Fibroblast of lung (primary cell): ENCODE measurements around the gene HSD3B1. TPM values are rescaled to one million over a fixed set of nuclear protein-coding genes. Genes with fewer than 3 reads are reported as not detected.

Experiments
- DNase-seq, 2 donors: peaks; one replicate each; pipeline versions ENCODE4 v3.0.0 to v3.0.0-alpha.2; 2010; ENCODE audit warnings: low read depth in 2 of 2
- H2AFZ ChIP-seq: 2 replicates; pipeline ENCODE4 v1.5.1; 2012; ENCODE audit warnings: low read length, control low read depth, inconsistent platforms
- H3K27ac ChIP-seq: 2 replicates; pipeline ENCODE4 v1.5.1; 2011; ENCODE audit warnings: low read length, control low read depth; ENCODE audit not compliant: insufficient read depth
- H3K27me3 ChIP-seq: 2 replicates; pipeline ENCODE4 v1.5.1; 2011; ENCODE audit warnings: mild to moderate bottlenecking, low read length; ENCODE audit not compliant: control insufficient read depth, insufficient read depth
- H3K36me3 ChIP-seq: 2 replicates; pipeline ENCODE4 v1.5.1; 2011; ENCODE audit warnings: low read length; ENCODE audit not compliant: control insufficient read depth, insufficient read depth
- H3K4me1 ChIP-seq: 2 replicates; pipeline ENCODE4 v1.5.1; 2011; ENCODE audit warnings: low read length; ENCODE audit not compliant: control insufficient read depth, insufficient read depth; ENCODE audit errors: extremely low read depth
- H3K4me2 ChIP-seq: 2 replicates; pipeline ENCODE4 v1.5.1; 2011; ENCODE audit warnings: low read length, control low read depth; ENCODE audit not compliant: insufficient read depth; ENCODE audit errors: extremely low read depth
- H3K4me3 ChIP-seq, 4 experiments: fragments of 200-600 bp in 1 of 4; sonication (generic) in 1 of 4; replicated peaks in 1 of 4; 2 replicates each; pipeline ENCODE4 v1.5.1; 2011 to 2016; ENCODE audit warnings: low read length in 4 of 4, low read depth in 3 of 4, mild to moderate bottlenecking in 3 of 4, control low read depth in 2 of 4, inconsistent platforms in 1 of 4, mixed read lengths in 1 of 4; ENCODE audit not compliant: insufficient read depth in 1 of 4; ENCODE audit errors: control extremely low read depth in 1 of 4
- H3K79me2 ChIP-seq: 2 replicates; pipeline ENCODE4 v1.5.1; 2012; ENCODE audit warnings: mild to moderate bottlenecking, low read length, inconsistent platforms; ENCODE audit not compliant: control insufficient read depth, insufficient read depth
- H3K9ac ChIP-seq: 2 replicates; pipeline ENCODE4 v1.5.1; 2011; ENCODE audit warnings: mild to moderate bottlenecking, low read length, control low read depth; ENCODE audit not compliant: insufficient read depth
- H3K9me3 ChIP-seq: 2 replicates; pipeline ENCODE4 v1.5.1; 2012; ENCODE audit warnings: low read depth, low read length; ENCODE audit not compliant: control insufficient read depth, insufficient read depth
- H4K20me1 ChIP-seq: 2 replicates; pipeline ENCODE4 v1.5.1; 2011; ENCODE audit warnings: low read length; ENCODE audit not compliant: control insufficient read depth, insufficient read depth; ENCODE audit errors: extremely low read depth
- EZH2 ChIP-seq: IDR thresholded peaks from 2 replicates; pipeline ENCODE4 v1.5.1; 2012; ENCODE audit warnings: low read length, control low read depth, mild to moderate bottlenecking; ENCODE audit errors: missing control alignments
- polyA plus RNA-seq, 2 donors: library from polyadenylated mRNA; depleted of rRNA in 1 of 2; stranded (reverse) in 1 of 2; unstranded in 1 of 2; fragments of >200 nt; gene quantifications; 2 replicates each; pipeline ENCODE4 v1.2.1, GENCODE V29; 2011 to 2012; ENCODE audit warnings: missing spikeins in 1 of 2
- total RNA-seq: library from RNA; depleted of rRNA; stranded (reverse); fragments of >200 nt; gene quantifications from 2 replicates; pipeline ENCODE4 v1.2.1, GENCODE V29; 2014
- TF ChIP-seq, protein P1 (sequence below), 2 donors: IDR thresholded peaks in 1 of 2; conservative IDR thresholded peaks in 1 of 2; 1 replicate in 1 of 2; 2 replicates in 1 of 2; pipeline ENCODE4 v1.5.1; 2011 to 2012; ENCODE audit warnings: low read length in 2 of 2, control low read depth in 1 of 2, inconsistent platforms in 1 of 2, low read depth in 1 of 2, mild to moderate bottlenecking in 1 of 2

HSD3B1 gene
- total and polyA plus RNA-seq, 2 donors (not counting 1 experiment from before 2014, with no cell fraction given): not detected

DNA sequence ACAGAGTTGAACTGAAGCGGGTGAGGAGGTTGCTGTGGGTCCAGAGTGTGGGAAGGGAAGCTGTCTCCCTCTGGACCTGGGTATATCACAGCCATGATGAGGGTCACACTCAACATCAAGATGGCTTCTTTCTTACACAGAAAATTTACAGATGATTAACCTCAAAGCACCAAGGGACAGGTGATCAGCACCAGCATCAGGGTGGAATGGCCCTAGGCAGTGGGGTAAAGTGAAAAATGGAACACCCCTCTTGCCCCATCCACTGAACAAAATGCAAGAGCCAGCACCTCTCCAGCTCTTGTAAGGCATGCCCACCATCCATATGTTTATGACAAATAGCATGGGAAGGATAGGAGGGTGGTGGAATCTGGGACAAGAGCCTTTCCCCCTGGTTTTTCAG lies 40.3 kb downstream of the HSD3B1 start:
- H3K4me1 ChIP-seq: no peaks in the 10 kb centered on the region
- TF ChIP-seq, protein P1, sequence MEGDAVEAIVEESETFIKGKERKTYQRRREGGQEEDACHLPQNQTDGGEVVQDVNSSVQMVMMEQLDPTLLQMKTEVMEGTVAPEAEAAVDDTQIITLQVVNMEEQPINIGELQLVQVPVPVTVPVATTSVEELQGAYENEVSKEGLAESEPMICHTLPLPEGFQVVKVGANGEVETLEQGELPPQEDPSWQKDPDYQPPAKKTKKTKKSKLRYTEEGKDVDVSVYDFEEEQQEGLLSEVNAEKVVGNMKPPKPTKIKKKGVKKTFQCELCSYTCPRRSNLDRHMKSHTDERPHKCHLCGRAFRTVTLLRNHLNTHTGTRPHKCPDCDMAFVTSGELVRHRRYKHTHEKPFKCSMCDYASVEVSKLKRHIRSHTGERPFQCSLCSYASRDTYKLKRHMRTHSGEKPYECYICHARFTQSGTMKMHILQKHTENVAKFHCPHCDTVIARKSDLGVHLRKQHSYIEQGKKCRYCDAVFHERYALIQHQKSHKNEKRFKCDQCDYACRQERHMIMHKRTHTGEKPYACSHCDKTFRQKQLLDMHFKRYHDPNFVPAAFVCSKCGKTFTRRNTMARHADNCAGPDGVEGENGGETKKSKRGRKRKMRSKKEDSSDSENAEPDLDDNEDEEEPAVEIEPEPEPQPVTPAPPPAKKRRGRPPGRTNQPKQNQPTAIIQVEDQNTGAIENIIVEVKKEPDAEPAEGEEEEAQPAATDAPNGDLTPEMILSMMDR (conservative IDR thresholded peaks at IDR 0.05 in 1 of 2, IDR thresholded peaks at IDR 0.05 in 1 of 2; ENCODE audit: low read depth in 1 of 2, low read length in 2 of 2): no peak
- TF ChIP-seq EZH2: no peak
- DNase-seq: no peak
- H4K20me1 ChIP-seq: no peaks in the 10 kb centered on the region
- no peak overlapping the region for H3K4me2 ChIP-seq
- H3K27me3 ChIP-seq: no peaks in the 10 kb centered on the region
- H3K4me3 ChIP-seq: no peak overlapping the region
- no peaks in the 10 kb centered on the region for H3K36me3 ChIP-seq
- H2AFZ ChIP-seq: no peak overlapping the region
- no peaks in the 10 kb centered on the region for H3K9me3 ChIP-seq
- H3K9ac ChIP-seq: no peak overlapping the region
- H3K27ac ChIP-seq: no peak overlapping the region
- H3K79me2 ChIP-seq: no peaks in the 10 kb centered on the region

DNA sequence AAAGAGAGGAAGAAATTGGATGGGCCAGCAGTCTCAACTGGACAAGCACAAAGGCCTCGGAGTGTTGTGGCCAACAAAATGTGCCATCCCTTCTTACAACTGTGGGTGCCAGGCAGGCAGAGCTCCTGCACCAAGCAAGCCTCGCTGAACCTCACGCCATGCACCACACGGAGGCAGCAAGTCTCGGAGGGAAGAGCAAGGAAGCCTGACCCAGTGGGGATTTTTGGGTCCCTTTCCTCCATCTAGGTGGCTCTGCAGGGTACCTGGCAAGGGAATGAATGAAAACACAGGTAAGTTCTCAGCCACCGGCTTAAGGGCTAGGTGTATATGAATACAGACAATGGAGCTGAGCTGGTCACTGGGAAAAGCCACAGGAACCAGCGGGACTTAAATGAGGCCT lies 40.8 kb downstream of the HSD3B1 start:
- Histone ChIP-seq H2AFZ (no peak overlapping the region), H3K4me2 (no peak overlapping the region), H3K27me3 (no peaks in the 10 kb centered on the region), H3K4me1 (no peaks in the 10 kb centered on the region), H3K9me3 (no peaks in the 10 kb centered on the region), H3K9ac (no peak overlapping the region), H3K36me3 (no peaks in the 10 kb centered on the region), H3K4me3 (no peak overlapping the region), H3K27ac (no peak overlapping the region), H3K79me2 (no peaks in the 10 kb centered on the region), H4K20me1 (no peaks in the 10 kb centered on the region)
- TF ChIP-seq EZH2: no peak
- TF ChIP-seq, protein P1 (conservative IDR thresholded peaks at IDR 0.05 in 1 of 2, IDR thresholded peaks at IDR 0.05 in 1 of 2; ENCODE audit: low read depth in 1 of 2, low read length in 2 of 2): no peak
- DNase-seq: no peak

DNA sequence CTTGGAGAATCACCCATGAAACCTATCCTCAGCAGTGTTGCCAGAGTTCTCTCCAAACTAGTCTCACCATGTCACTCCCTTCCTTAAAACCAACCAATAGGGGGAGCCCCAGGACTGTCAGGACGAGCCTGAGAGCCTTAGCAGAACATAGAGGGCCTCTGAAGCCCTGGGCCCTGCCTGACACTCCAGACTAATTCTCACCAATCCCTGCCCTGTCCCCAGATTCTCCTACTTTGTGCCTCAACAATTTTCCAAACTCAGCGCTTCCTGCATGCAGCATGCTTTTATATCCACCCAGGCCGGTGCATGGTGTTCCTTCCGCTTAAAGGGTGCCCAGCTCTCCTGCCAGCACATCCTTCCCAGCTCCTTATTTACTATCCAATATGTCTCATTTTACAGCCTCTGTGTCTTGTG lies 42.7 kb downstream of the HSD3B1 start:
- Histone ChIP-seq H3K79me2 (no peaks in the 10 kb centered on the region), H4K20me1 (no peaks in the 10 kb centered on the region), H3K4me1 (peaks cover 3% of the 10 kb centered on the region), H3K9me3 (no peaks in the 10 kb centered on the region), H3K36me3 (no peaks in the 10 kb centered on the region), H3K27ac (no peak overlapping the region), H3K27me3 (no peaks in the 10 kb centered on the region), H3K9ac (no peak overlapping the region), H3K4me2 (no peak overlapping the region), H2AFZ (no peak overlapping the region), H3K4me3 (no peak overlapping the region)
- TF ChIP-seq, protein P1 (conservative IDR thresholded peaks at IDR 0.05 in 1 of 2, IDR thresholded peaks at IDR 0.05 in 1 of 2; ENCODE audit: low read depth in 1 of 2, low read length in 2 of 2): peak; percentile 67 to 69
- TF ChIP-seq EZH2: no peak
- DNase-seq: peak; percentile 58 to 71
